Panc1 (cell line): ENCODE measurements around the gene JMJD1C.

Source experiments
- CTCF ChIP-seq: fragments of 450-650 bp; IDR thresholded peaks from 2 replicates; pipeline ENCODE4 v1.5.1; 2017; ENCODE audit warnings: mild to moderate bottlenecking
- POLR2AphosphoS5 ChIP-seq: IDR thresholded peaks from 2 replicates; pipeline ENCODE4 v1.6.1; 2012; ENCODE audit warnings: mild to moderate bottlenecking, low read depth, low read length, moderate library complexity
- REST ChIP-seq, 2 experiments: IDR thresholded peaks; 2 replicates each; pipeline ENCODE4 v1.6.1; 2011 to 2012; ENCODE audit warnings: low read depth in 2 of 2, control low read depth in 1 of 2, low read length in 1 of 2, mild to moderate bottlenecking in 1 of 2, moderate library complexity in 1 of 2; ENCODE audit not compliant: insufficient read depth in 1 of 2
- SIN3A ChIP-seq: IDR thresholded peaks from 2 replicates; pipeline ENCODE4 v1.6.1; 2012; ENCODE audit warnings: low read depth, mild to moderate bottlenecking, low read length, moderate library complexity, borderline replicate concordance; ENCODE audit not compliant: insufficient read depth
- TCF7L2 ChIP-seq: IDR thresholded peaks from 2 replicates; pipeline ENCODE4 v1.6.1; 2011; ENCODE audit warnings: mild to moderate bottlenecking, low read depth, low read length, inconsistent platforms

GRCh38 chr10:63286340-63286739 is 179.4 kb downstream of the JMJD1C start:
- TF ChIP-seq CTCF (no peak), REST (IDR thresholded peaks at IDR 0.05; ENCODE audit: insufficient read depth in 1 of 2, low read depth in 2 of 2, low read length in 1 of 2) (no peak), TCF7L2 (no peak), POLR2AphosphoS5 (no peak), SIN3A (no peak)
